ENCODE data around the gene ZNF33B.

DNA sequence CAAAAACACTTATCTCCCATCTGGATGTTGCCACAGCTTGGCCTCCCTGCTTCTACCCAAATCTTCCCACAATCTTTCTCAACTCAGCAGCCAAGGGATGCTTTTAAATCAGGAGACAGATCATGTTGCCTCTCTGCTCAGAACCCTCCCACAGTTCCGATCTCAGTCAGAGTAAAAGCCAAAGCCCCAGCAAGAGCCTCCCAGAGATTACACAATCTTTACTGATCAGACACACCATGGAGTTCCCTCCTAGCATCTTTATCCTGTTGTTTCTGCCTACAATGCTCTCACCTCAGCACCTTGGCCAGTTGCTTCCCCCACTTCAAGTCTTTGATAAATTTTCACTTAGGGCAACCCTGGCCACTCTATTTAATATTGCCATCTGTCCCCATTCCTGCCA is 41.9 kb upstream of the ZNF33B start:
- TF ChIP-seq, protein P1, sequence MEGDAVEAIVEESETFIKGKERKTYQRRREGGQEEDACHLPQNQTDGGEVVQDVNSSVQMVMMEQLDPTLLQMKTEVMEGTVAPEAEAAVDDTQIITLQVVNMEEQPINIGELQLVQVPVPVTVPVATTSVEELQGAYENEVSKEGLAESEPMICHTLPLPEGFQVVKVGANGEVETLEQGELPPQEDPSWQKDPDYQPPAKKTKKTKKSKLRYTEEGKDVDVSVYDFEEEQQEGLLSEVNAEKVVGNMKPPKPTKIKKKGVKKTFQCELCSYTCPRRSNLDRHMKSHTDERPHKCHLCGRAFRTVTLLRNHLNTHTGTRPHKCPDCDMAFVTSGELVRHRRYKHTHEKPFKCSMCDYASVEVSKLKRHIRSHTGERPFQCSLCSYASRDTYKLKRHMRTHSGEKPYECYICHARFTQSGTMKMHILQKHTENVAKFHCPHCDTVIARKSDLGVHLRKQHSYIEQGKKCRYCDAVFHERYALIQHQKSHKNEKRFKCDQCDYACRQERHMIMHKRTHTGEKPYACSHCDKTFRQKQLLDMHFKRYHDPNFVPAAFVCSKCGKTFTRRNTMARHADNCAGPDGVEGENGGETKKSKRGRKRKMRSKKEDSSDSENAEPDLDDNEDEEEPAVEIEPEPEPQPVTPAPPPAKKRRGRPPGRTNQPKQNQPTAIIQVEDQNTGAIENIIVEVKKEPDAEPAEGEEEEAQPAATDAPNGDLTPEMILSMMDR (IDR thresholded peaks at IDR 0.05; ENCODE audit: low read length): no peak
- no peak for TF ChIP-seq EZH2 (optimal IDR thresholded peaks at IDR 0.05; ENCODE audit: low read depth, low read length)
